DLD1 (cell line): Measurements from ENCODE around the gene TBC1D8.
"Not testable (repeated sequence)": the region's sequence is repeated elsewhere in the genome, so short reads cannot be mapped to it uniquely, and the experiment has no call there.

Source experiments
- in situ Hi-C: cut with HindIII; loops from 2 replicates; pipeline ENCODE4 v1.10.0; 2017; ENCODE audit warnings: low sequenced_read_pairs

Gene TBC1D8

DNA sequence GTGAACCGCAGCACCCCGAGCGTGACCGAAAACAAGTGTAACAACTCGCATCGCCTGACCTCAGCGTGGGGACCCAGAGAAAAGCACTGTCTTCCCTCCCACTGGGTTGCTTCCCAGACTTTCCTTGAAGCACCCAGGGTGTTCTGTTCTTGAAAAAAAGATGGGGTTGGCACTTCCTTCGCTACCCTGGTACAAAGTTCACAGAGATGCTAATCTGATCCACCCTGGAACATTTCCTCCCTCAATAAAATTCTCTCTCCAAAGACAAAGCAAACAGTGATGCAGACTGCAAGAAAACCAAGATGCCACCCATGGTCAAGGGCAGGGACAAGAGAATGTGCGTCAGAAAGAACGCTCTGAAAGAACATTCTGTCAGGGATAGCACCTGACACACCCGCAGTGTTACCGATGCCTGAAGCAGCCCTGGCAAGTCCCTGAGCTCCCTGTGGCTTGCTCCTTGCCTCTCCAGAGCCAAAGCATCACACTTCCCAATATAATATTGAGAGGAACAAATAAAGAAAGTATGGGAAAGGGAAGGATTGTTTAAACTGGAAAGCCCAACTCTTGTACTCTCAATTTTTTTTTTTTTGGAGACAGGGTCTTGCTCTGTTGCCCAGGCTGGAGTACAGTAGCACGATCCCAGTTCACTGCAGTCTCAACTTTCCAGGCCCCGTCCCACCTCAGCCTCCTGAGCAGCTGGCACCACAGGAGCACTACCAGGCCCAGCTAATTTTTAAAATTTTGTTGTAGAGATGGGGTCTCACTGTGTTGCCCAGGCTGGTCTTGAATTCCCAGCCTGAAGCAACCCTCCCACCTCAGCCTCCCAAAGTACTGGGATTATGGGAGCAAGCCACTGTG lies 70.7 kb downstream of the TBC1D8 start:
- in situ Hi-C loops, result no loop called here

DNA sequence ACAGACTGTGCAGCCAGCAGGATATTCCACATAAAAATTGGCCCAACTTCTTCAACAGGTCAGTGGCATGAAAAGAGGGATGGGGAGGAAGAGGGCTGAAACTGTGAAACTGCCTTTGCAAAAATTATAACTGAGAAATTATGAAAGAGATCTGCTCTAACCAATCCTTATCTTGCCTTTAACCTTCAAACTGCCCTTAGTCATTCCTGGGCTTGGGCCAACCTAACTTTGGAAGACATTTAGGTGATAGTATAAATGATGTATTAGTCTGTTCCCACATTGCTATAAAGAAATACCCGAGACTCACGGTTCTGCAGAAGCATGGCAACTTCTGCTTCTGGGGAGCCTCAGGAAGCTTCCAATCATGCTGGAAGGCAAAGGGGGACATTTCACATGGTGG lies 74.6 kb downstream of the TBC1D8 start:
- in situ Hi-C loops, result no loop called here

DNA sequence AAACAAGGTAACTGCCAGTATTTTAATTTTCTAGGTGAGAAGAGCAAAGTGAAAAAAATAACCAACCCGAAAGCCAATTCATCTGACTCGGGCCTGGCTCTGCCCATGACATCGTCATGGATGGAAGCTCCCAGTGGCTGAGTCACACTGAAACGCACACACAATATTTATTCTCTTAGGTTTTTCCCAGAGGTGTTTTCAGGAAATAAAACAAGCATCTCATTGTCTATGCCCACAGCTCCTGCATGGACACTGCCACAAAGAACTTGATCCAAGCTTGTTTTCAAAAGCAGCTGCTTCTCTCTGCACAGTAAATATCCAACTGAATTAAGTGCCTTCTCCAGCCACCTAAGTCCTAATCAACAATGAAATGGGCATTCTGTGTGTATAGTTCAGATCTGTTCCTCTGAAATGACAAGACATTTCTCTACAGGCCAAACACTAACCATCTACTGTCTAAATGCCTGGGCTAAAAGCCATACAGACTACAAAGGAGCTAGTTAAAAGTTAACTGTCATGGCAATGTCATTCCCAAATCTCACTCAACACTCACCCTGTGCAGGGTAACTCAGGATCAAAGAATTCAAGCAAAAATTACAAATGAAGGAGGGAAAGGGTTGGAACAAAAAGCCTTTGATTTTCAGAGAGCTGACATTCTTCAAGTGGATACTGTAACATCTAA lies 86.2 kb downstream of the TBC1D8 start:
- in situ Hi-C loops, result loop anchor here (5.0 kb wide), 1 partner anchor 62 kb away; no protein-coding TSS in a partner anchor

DNA sequence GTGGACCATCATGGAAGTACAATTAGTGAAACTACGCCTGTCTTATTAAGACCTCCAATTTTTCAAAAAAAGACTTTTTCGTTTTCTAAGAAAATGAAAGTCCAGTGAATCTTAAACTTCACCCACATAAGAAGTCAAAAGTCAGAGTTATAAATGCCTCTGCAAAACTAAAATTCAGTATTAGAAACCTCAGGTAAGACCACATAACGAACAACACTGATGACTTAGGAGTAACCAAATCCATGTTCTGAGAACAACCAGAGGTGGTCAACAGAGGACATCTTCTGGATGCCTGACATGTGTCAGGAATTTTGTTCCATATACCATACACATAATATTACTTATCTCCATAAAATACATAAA lies 86.7 kb downstream of the TBC1D8 start:
- in situ Hi-C loops, result loop anchor here (5.0 kb wide), 1 partner anchor 63 kb away; no protein-coding TSS in a partner anchor

DNA sequence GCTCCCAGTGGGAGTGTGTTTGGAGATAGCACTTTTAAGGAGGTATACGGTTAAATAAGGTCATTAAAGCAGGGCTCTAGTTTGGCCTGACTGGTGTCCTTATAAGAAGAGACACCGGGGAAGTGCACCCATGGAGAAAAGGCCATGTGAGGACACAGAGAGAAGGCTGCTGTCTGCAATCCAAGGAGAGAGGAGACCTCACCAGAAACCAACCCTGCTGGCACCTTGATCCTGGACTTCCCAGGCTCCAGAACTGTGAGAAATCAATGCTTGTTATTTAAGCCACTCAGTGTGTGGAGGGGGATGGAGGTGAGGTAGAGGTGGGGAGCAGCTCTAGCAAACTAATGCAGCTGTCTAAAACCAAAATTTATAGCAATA lies 87.1 kb downstream of the TBC1D8 start:
- in situ Hi-C loops, result loop anchor here (5.0 kb wide), 1 partner anchor 63 kb away; no protein-coding TSS in a partner anchor

DNA sequence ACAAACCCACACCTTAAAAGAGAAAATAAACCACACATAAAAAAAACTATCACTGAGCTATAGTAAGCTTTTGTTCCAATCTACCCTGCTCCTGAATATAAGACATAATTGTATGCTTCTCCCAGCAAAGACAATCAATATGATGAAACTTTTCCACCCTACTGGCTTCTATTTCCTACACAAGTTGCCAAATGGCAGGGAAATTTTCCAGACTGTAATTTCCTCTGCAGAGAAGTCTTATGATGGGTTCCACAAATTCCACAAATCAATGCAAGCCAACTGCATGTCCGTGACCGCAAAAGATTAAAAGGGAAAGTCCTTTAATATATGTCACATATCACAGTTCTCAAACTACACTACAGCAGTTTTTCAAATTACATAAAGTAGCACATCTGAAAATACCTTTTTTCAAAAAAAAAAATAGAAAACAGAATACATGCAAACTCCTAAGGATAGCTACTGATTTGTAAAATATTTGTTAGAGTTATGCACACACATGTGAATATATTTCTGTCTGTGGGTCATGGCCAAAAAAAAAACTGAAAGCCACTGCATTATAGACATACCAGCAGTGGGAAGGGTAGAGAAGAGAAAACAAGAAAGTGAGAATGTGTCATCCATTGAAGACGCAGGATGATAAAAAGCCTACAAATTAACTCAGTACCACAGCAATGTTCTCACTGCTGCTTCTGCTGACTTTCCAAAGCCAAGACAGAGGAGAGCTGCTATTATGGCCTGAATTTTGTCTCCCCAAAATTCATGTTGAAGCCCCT lies 87.6 kb downstream of the TBC1D8 start:
- in situ Hi-C loops, result loop anchor here (5.0 kb wide), 1 partner anchor 64 kb away; no protein-coding TSS in a partner anchor

DNA sequence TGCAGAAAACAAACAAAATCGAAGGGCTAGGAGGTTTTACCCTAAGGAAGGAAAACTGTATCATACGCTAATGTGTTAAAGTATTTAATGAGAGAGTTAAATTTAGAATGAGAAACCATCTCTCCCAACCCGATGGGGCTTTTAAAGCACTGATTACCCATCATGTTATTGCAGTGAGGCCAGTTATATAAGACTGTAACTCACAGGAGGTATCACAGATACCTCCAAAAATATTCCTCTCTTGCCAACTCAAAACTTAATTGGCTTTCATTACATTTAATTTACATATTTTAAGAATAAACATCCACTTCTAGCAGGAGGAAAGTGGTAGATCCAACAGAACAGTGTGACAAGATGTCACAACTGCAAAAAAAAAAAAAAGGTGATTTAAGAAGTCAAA lies 92.8 kb downstream of the TBC1D8 start:
- in situ Hi-C loops, result no loop called here

DNA sequence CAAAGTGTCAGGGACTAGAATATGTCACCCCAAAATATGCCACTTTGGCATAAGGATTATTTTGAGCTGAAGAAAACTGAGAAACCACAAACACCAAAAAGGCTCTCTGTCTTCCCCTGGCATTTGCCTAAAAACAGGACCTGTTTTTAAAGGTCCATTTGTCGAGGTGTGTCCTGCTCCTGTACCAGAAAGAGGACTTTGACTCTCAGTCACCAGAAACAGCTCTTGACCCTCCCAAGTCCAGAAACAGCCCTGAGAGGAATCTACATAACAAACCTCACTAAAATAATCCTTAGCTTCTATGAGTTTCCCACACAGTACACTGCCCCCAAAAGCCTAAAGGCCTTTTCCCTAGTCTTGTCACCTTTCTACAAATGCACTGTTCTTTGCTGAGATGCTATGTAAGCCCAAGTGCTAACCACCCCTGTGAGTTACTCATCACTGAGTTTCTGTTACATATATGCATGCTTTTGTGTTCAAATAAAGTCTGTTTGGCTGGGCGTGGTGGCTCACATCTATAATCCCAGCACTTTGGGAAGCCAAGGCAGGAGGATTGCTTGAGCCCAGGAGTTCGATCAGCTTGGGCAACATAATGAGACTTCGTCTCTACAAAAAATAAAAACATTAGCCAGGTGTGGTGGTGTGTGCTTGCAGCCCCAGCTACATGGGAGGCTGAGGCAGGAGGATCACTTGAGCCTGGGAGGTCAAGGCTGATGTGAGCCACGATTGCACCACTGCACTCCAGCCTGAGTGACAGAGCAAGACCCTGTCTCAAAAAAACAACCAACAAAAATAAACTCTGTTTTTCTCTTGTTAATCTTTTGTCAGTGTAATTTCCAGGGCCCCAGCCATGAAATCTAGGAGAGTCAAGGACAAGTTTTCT lies 93.9 kb downstream of the TBC1D8 start:
- in situ Hi-C loops, result no loop called here

DNA sequence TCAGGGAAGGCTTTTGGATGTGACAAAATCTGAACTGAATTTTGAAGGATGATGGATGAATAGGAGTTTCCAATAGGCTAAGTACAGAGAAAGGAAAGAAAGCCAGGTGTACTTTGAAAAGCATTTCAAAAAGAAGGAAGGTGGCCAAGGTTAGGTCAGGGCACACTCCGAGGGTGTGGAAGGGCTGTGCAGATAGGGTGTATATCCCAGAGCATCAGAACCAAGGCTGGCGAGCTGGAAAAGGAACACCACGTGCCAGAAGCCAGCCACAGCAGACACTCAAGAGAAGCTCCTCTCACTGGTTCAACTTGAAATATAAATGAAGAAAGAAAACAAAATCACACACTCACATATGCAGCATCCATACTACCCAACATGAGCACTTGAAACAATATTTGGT lies 98.1 kb downstream of the TBC1D8 start:
- in situ Hi-C loops, result no loop called here

DNA sequence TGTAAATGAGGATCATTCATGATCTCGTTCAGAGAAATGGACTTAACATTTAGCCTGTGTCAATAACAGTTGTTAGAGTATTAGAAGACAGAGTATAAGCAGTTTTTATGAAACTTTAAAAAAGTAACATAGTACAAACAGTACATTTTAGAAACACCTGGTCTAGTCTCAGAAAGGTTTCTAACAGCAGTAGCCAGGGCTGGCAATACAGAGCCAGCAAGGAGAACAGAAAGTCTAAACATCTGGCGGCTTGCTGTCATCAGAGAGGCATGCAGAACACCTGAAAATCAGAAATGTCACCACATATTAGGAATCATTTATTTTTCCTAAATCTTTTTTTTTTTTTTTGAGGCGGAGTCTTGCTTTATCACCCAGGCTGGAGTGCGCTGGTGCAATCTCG lies 99.0 kb downstream of the TBC1D8 start:
- in situ Hi-C loops, result no loop called here

DNA sequence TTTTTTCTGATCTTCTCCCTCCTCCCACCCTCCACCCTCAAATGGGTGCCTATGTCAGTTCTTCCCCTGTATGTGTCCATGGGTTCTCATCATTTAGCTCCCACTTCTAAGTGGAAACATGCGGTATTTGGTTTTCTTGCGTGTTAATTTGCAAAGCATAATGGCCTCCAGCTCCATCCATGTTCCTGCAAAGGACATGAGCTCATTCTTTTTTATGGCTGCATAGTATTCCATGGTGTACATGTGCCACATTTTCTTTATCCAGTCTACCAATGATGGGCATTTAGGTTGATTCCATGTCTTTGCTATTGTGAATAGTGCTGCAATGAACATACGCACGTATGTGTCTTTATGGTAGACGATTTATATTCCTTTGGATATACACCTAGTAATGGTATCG lies 100.3 kb downstream of the TBC1D8 start:
- in situ Hi-C loops, result not testable (repeated sequence)

DNA sequence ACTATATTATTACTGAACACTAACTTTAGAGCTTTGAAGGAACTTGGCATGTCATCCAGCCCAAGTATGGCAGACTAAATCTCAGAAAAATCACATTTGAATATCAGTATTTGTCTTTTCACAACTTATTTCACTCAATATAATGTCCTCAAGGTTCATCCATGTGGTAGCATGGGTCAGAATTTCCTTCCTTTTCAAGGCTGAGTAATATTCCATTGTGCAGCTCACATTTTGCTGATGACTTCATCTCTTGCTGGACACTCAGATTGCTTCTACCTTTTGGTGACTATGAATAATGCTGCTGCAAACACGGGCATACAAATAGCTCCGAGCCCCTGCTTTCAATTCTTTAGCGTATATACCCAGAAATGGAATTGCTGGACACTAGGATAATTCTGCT lies 102.4 kb downstream of the TBC1D8 start:
- in situ Hi-C loops, result loop anchor here (25.0 kb wide), 1 partner anchor 164 kb away; no protein-coding TSS in a partner anchor

DNA sequence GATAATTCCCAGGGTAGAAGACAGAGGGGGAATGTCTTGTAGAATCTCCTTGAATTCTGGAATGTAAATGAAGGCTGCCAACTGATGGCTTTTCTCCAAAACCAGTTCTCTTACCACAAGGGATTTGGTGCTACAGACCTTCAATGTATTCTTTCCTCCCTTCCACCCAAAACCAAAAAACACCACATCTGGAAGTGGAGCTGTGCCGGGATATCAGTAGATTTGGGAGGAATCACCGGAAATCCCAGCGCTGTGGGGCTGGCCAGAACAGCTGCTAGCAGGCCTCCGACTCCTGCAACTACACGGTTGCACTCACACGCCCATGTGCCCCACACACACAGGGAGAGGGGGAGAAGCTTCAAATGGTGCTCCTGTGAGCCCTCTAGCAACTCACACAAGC lies 103.4 kb downstream of the TBC1D8 start:
- in situ Hi-C loops, result loop anchor here (25.0 kb wide), 1 partner anchor 165 kb away; no protein-coding TSS in a partner anchor

DNA sequence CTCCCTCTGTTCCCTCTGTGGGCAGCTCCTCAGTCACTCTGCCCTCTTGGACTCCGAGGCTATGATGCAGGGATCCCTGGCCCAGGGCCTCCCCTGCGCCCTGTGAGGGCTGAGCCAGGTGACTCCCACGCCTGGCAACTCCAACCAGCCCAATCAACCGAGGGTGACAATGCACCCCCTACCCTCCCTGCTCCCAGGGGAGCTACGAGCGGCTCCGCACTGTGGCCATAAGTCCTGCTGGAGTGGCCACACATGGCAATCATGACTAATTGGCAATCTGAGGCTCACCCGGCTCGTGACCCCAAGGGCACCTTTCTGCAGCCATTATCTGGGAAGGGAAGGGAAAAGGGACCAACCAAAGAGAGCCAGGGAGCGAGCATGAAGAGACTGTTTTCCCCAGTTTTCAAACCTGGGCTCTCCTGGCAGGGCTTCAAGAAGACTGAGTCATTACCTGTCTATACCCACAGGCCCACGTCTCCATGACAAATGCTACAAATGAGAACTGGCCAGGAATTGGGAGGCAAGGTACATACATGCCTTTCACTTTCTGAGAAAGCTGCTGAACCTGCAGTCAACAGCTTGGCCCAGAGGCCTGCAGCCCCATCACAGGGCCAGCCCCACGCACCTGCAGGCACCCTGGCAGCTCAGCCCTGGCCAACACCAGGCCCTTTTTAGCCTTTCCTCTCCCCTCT lies 104.0 kb downstream of the TBC1D8 start:
- in situ Hi-C loops, result loop anchor here (25.0 kb wide), 1 partner anchor 165 kb away; no protein-coding TSS in a partner anchor

DNA sequence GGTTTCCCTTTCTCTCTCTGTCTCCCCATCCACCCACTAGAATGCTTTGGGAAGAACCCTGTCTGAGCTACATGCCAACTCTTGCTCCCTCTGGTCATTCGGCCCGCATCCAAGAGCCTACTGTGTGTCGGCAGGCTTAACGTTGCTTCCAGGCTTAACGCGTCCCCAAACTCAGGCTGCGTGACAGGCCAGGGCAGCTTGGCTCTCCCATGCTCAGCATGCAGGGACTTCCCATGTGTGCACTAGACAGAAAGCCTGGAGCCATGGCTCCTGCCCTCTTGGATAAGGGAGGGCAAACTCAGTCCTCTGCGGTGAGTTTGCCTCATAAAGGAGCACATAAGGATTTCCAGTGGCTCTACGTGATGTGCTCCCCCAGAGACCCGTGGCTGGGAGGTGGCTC lies 105.9 kb downstream of the TBC1D8 start:
- in situ Hi-C loops, result loop anchor here (25.0 kb wide), 1 partner anchor 167 kb away; no protein-coding TSS in a partner anchor

DNA sequence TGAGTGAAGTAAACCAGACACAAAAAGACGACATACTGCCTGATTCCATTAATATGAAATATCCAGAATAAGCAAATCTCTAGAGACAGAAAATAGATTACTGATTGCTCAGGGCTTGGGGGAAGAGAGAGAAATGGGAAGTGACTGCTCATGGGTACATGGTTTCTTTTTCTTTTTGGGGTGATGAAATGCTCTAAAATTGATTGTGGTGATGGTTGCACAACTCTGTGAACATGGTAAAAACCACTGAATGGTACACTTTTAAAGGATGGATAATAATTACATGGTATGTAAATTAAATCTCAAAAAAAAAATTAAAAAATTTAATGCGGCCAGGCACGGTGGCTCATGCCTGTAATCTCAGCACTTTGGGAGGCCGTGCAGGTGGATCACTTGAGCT lies 109.8 kb downstream of the TBC1D8 start:
- in situ Hi-C loops, result loop anchor here (25.0 kb wide), 1 partner anchor 171 kb away; no protein-coding TSS in a partner anchor

DNA sequence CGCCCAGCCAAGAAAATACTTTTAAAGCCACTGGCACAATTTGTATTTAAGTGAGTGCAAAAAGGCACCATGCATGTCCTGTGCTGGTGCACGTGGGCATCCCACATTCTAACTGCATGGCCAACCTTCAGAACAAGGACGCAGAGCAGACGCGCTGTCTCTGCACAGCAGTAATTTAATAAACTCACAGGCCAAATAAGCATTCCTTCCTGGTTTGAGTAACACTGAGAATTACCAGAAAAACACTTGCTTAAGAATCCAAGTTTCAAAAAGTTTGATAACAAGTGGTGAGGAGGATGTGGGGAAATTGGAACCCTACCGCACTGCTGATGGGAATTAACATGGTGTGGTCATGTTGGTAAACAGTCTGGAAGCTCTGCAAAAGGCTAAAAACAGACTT lies 110.4 kb downstream of the TBC1D8 start:
- in situ Hi-C loops, result loop anchor here (25.0 kb wide), 1 partner anchor 172 kb away; no protein-coding TSS in a partner anchor

DNA sequence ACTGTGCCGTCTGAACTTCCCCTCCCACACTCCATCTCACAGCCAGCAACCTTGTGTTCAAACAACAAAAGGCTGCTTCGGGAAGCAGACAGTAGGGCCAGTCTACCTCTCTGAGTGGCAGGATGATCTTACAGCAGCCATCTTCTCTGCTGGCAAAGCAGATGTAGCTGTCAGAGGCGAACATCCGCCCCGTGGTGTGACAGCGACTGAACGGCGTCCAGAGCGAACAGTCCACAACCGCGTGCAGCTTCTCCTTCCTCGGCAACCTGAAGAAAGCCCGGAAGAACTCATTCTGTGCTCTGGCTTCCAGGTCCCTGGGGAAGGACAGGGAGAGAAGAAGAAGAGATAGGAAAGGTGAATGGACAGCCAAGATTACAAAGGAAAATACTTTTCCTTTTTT lies 111.1 kb downstream of the TBC1D8 start:
- in situ Hi-C loops, result loop anchor here (25.0 kb wide), 1 partner anchor 172 kb away; no protein-coding TSS in a partner anchor
